COLO829 (cell line): ENCODE measurements around the gene BMP2K.

ENCODE experiments used
- DNase-seq: peaks from one replicate; pipeline ENCODE4 v3.0.0; 2012; ENCODE audit warnings: low spot score

Gene BMP2K

DNA sequence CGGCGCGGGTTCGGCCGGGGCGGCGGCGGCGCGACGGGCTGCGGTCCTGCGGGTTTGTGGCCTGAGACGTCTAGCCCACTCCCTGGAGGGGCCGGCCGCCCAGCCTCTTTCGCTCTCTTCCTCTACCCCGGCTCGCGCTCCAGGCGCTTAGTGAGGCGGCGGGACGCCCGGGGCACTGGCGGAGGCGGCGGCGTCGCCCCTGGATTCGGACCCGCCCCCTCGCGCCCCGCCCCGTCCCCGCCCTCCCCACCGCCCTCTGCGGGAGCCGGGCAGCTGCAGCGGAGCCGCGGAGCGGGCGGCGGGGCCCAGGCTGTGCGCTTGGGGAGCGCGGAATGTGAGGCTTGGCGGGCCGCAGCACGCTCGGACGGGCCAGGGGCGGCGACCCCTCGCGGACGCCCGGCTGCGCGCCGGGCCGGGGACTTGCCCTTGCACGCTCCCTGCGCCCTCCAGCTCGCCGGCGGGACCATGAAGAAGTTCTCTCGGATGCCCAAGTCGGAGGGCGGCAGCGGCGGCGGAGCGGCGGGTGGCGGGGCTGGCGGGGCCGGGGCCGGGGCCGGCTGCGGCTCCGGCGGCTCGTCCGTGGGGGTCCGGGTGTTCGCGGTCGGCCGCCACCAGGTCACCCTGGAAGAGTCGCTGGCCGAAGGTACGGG is at the start of gene BMP2K:
BMP2K (plus strand) TSS at position 272 of the 650 bp plus-strand sequence; CDS start at position 466, 194 bp downstream.
- peak; percentile 64 for DNase-seq

DNA sequence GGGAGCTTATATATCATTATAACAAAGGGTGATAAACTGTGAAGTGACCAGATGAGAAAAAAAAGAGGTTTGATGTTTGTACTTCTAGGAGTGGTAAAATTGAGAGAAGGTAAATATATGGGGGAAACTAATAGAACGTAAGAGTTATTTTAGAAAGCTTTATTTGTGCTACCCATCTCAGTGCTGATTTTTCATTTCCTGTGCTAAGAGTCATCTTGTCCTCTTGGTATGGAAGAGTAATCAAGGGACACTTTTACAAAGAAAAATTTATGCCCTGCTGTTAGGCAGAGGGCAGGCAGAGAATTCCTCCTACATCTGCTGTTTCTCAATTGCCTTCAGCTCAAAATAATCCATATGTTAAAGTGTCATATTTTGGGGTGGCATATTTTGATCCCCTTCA is 49.6 kb upstream of the BMP2K start:
- no peak for DNase-seq

DNA sequence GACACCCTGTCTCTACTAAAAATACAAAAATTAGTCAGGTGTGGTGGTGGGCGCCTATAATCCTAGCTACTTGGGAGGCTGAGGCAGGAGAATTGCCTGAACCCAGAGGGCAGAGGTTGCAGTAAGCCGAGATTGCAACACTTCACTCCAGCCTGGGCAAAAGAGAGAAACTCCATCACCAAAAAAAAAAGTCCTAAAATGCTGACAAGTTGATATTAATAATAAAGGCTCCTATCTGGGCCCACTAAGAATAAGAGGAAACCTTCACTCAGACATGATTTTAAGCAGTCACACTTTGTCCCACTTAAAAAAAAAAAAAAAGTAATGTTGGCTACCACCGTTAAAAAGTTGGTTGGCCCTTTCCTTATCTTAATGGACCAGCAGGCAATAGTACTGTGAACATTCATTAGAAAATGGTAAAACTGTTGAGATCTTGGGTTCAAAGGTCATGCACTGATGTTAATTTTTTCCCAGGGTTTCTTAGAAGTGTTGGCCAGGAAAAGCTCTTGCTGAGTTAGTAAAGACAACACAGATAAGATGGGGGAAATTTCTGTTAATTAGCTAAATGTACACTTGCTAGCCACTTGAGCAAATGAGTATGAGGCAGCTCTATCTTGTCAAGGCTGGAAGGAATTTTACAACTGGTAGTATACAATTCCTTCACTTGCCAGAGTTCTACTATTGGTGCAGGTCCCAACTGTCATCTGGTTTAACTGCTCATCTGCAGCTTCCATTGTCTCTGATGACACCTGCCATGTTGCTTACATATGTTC is 43.6 kb upstream of the BMP2K start:
- no peak for DNase-seq

DNA sequence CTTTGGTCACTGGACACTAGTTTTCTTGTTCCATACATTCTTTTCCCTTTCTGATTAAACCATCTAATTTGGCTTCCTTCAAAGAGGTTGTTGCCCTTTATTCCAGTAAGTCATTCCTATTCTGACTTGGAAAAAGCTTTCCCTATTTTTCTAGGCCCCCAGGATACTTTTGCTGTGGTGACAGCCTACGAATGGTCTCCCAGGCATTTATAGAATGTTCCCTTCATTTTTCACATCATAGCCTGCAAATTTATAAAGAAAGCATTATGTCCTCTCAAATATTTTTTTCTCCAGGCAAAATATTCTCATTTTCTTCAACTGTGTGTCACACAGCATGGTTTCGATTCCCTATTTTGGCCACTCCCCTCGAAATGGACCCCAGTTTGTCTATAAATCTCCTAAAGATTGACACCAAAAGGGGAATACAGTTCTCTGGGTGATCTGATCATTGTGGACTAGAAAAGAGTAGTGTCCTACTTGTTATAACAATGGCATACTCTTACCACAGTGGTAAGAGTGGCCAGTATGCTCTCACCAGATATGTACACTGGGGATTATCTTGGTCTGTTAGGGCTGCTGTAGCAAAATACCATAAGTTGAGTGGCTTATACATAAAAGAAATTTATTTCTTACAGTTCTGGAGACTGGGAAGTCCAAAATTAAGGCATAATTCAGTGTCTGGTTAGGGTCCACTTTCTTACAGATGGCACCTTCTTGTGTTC is 41.5 kb upstream of the BMP2K start:
- DNase-seq: peak; percentile 46

DNA sequence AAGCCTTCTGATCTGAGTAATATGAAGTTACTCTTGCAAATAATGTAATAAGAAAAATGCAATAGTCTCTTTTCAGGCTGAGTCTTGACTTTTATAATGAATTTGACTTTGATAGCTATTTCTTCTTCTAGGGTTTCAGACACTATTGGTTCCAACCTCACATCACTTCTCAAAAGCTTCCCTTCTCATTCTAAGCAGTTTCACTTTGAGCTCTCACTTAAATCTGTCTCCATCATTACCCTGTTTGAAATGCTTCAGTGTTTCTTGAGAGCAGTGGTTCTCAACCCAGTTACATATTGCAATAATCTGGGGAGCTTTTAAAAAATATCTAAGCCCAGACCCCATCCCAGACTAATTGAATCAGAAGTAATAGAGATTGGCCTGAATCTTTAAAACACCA is 40.5 kb upstream of the BMP2K start:
- no peak for DNase-seq

DNA sequence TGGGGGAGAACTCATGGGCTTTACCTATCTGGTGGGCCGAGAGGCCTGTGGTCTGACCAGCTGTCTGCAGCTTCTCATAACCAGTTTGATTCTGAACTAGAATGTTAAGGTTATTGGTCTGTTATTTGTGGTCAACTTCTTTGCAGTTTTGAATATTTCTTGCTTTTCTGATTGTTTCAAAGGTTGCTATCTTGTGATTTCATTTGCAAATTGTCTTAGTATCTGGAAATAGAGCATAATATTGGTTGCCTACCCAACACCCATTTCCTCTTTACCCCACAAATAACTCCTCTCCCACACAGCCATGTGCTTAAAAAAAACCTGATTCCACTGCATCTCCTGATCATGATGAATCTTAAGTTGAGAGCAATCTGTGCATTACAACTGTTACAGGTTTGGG is 39.1 kb upstream of the BMP2K start:
- DNase-seq: no peak

DNA sequence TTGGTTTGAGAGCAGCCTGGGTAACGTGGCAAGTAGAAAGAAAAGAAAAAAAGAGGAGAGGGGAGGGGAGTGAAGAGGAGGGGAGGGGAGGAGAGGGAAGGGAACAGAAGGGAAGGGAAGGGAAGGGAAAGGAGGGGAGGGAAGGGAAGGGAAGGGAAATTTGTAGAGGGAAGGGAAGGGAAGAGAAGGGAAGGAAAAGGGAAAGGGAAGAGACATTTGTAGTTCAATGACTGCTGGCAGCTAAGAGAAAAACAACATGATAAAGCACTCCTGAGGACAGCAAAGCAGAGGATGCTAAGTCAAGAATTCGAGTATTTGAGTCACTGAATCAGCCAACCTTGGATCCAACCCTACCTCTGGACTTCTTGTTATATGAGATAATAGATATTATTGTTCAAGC is 38.2 kb upstream of the BMP2K start:
- DNase-seq: no peak

DNA sequence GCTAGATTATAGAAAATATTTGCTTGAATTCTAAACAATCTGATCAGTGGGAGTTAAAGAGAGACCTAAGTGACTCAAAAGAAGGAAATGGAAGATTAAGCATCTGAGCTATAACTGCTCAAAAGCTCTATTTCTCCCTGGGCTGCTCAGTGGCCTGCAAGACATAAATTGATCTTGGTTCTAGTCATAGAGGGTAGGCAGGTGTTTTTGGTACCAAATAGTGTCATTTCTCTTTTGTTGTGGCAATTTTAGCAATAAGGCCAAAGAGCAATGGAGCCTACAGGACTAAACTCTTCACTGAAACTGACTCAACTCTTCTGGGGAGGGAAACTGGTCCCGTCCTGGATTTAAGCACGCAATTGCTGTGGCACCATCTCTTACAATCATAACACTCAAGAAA is 33.9 kb upstream of the BMP2K start:
- no peak for DNase-seq

DNA sequence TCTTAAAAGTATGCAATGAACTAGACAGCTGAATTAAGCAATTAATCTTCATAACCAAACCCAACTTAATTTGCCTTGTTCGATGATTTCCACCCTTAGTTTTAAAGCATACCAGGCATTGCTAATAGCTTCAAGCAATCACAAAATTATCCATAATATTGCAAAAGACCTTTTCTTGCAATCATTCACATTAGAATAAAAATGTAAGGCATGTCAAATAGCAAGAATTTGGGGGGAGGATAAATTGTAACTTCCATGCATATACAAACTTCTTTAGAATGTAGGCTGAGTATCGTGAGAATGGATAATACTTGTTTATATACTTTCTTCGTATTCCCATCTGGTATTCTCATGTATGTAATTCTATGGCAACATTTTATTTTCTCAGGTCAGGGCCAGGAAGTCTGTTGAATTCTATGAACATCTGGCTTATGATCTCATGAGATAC is 28.7 kb upstream of the BMP2K start:
- no peak for DNase-seq

DNA sequence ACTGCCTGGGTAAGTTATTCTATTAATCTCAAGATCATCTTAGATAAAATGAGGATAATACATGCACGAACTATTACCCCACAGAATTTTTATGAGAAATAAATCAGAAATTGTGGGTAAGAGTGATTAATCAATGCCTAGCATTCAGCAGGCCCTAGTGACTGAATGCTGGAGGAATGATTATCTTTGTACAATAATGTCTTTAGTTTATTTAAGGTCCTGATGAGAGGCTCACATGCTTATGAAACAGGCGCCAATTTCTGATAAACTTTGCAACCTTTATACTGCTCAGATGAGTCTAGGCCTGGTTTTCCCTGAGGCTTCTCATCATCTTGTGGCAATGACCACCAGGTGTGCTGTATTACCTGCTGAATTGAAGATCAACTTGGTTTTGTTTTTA is 27.8 kb upstream of the BMP2K start:
- DNase-seq: no peak

DNA sequence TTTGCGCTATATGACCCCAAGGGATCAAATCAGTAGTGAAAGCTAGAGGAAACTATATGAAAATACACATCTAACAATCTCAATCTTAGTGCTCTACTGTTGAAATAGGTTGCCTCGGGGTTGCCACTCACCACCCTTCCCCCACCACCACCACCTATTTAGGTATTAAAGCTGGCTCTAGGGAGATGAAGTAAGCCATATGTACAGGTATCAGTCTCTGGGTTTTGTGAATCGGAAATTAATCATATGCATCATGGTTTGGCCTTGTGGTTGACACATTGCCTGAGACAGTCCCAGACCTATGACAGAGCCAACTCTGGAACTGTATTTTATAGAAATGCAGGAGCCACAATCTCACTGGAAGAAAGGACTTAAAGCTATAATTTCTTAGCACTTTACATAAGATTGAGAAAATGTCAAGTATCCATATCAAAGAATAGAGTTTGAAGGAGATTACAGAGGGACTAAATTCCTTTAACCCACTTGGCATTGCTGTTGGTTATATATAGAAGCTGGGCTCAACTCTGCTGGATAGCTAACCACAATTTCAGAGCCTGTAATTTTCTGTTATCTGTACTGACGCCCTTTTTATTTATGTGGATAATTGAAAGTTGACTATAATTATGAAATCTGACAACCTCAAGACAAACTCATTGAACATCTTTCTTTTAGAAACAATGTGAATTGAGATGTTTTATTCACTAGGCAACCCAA is 26.7 kb upstream of the BMP2K start:
- DNase-seq: no peak

DNA sequence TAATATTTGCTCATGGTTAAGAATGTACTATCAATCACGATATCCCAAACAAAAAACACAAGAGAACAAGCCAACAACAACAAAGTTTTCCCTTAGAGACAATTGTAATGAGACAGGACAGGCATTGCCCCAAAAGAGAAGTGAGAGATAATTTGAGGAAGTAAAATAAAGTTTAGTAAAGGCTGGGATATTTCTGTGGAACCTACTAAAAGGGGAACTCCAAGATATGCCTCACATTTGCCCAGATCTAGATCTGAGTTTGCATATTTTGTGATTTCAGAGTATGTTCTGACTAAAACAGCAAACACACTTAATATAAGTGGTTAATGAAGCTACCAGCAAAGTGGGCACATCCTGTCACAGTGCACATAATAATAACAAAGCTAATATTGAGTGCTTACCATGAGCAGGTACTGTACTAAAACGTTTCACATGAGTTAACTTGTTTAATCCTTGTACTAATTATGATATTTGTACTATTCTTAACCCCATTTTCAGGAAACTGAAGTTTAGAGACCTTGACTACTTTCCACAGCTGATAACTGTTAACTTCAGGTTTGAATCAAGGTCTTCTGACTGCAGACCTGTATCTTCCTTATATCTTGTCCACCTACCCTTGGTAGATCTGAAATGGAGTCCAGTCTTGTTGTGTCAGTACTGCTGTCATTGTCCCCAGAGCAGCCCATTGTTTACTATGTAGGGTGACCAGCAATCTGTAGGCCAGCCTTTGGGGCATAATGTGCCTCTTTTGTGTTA is 26.0 kb upstream of the BMP2K start:
- no peak for DNase-seq

DNA sequence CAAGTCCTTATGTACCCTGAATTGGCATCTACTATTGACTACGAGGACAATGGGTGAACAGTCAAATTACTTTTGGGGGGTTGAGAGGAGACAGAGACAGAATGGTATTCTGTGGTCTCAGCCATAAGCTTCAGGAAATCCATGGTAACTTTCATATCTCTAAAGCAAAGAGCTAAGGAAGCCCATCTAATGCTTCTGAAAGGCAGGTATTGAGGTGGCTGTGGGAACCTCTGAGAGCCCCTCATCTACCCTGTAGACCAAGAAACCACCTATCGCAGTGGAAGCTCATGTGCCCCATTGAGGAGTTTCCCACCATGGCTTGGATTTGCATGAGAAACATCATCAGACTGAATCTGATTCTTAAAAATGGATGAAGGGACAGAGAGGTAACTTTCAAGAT is 23.1 kb upstream of the BMP2K start:
- no peak for DNase-seq

DNA sequence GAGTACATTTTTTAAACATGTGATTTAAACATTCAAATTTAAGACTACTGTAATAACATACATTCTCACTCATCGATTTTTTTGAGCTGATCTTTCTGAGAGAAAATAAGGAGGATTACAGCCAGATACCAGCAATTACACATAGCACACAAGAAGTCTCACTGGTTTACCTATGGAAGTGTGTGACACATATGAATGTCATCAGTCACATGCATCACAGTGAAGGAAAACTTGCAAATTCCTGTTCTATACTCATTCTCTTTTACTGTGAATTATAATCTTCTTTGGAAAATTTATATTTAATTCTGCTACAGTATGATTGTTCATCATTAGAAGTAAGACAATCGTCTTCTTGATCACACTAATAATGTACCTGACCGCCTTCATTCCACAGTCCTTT is 21.3 kb upstream of the BMP2K start:
- no peak for DNase-seq

DNA sequence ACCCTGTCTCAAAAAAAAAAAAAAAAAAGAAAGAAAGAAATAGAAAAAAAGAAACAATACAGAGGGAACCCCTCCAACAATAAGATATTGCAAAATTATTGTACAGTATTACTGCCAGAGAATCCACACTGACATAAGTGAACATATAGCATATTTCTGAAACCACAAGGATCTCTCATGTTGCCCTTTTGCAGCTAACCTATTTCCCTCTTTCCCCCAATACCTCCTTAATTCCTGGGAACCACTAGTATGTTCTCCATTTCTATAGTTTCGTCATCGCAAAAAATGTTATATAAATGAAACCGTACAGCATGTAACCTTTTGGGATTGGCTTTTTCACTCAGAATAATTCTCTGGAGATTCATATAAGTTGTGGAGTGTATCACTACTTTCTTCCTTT is 20.0 kb upstream of the BMP2K start:
- DNase-seq: no peak

DNA sequence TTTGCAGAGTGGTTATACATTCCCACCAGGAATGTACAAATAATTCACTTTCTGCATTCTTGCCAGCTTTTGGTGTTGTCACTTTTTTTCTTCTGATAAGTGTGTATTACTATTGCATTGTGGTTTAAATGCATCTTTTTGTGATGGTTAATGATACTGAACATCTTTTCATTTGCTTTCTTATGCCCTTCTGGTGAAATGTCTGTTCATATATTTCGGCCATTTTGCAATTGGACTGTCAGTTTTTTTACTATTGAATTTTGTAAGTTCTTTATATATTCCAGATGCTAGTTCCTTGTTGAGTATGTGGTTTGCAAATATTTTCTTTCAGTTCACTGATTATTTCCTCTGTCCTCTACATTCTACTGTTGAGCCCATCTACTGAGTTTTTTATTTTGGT is 19.4 kb upstream of the BMP2K start:
- DNase-seq: no peak

DNA sequence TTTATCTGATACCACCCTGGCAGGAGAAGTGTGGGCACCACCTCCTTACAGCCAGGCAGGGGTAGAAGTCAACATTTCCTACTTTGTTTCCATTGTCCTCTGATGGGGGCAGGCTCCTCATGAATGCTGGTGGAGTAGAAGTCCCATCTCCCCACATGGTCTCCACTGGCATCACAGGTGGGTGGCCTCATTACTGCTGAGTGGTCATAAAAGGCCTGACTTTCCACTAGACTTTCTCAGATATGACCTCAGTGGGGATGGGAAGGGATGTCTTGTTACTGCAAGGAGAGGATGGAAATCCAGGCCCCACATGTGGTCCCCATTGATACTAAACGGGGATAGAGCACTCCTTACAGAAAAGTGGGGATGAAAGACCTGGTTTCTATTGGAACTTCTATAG is 18.6 kb upstream of the BMP2K start:
- DNase-seq: no peak

DNA sequence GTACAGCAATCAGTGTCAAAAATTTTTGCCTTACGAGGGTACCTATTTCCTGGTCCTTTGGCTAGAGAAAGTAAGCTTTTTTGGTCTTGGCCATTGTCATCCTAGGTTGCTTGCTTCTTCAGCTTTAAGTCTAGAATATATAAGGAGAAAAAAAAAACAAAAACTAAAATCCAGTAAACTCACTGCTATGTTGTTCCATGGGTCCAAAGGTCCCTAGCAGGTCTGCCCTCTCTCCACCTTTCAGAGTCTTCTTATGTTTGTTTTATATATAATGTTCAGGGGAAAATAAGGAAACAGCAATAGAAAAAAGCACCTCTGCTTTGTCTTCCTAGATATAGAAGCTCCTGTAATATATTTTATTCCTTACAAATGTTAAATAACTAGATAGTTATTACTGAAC is 18.1 kb upstream of the BMP2K start:
- no peak for DNase-seq

DNA sequence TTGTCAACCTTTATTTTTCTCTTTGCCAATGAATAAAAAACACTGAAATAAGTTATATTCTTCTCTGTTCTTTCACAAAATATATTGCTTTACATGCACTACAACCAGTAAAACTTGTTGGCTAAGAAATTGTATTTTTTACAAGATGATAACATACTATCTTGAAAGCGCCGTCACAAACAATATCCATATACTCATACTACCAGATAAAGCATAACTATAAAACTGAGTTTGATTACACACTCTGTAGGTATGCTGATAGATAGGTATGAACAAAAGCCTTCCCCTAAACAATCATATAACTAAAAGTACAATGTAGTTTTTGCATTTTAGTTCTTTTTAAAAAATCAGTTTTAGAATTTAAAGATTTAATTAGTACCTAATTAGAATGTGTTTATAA is 13.6 kb upstream of the BMP2K start:
- no peak for DNase-seq

DNA sequence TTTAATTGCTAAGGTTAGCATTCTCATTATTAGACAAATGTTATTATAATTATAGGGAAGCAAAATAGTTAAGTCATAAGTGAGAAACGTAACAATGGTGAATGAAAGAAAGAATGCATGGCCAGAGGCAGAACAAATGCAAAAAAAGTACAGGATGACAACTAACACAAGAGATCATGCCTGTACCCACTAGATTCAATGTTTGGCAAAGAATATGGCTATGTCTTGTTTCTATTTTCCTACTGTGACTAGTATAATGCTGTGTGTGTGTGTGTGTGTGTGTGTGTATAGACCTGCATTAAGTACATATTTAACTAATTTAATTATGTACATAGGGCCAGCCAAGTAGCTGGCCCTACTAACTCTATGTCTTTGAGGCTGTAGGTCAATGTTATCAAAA is 12.9 kb upstream of the BMP2K start:
- DNase-seq: no peak

DNA sequence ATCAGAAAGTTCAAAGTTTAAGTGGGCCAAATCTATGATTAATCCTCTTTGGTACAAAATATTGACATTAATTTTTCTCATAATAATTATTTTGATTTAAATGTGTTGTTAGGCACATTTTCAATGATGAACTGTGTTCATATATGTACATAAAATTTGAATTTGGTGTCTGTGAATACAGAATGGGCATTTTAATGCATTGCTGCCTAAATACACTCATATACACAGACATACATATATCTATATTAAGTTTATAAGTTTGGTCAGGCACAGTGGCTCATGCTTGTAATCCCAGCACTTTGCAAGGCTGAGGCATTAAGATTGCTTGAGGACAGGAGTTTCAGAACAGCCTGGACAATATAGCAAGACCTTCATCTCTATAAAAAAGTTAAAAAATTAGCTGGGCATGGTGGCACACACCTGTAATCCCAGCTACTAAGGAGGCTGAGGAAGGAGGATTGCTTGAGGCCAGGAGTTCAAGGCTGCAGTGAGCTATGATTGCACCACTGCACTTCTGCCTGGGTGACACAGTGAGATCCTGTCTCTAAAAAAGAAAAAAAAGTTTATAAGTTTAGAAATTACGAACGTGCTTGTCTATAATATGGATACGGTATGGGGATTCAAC is 12.3 kb upstream of the BMP2K start:
- DNase-seq: no peak
